CD4-positive, CD25-positive, alpha-beta regulatory T cell (primary cell): ENCODE data around the gene FBXW9. TPM values are rescaled to one million over a fixed set of nuclear protein-coding genes. Genes with fewer than 3 reads are reported as not detected.

Source experiments
- ATAC-seq, 2 donors: fragments of 150-1000 bp; cut with Tn5 transposase; one replicate each; pipeline ENCODE4 v1.10.0; 2021; ENCODE audit warnings: low read depth in 2 of 2, moderate number of reproducible peaks in 2 of 2, moderate library complexity in 1 of 2
- DNase-seq, 3 donors: peaks; one replicate each; pipeline versions ENCODE4 v3.0.0 to v3.0.0-alpha.2; 2012 to 2022; ENCODE audit warnings: mixed read lengths in 1 of 3
- H3K27ac ChIP-seq: one replicate; pipeline ENCODE4 v1.7.0; 2013; ENCODE audit warnings: mild to moderate bottlenecking, low read length; ENCODE audit not compliant: insufficient read depth, poor library complexity, severe bottlenecking
- H3K27me3 ChIP-seq: one replicate; pipeline ENCODE4 v1.7.0; 2013; ENCODE audit warnings: low read length; ENCODE audit not compliant: control insufficient read depth, insufficient read depth
- H3K36me3 ChIP-seq: one replicate; pipeline ENCODE4 v1.7.0; 2013; ENCODE audit warnings: mild to moderate bottlenecking, low read length, moderate library complexity; ENCODE audit not compliant: control insufficient read depth, insufficient read depth
- H3K4me1 ChIP-seq: 2 replicates; pipeline ENCODE4 v1.7.0; 2013; ENCODE audit warnings: mild to moderate bottlenecking, low read length; ENCODE audit not compliant: insufficient read depth, control insufficient read depth, poor library complexity, severe bottlenecking
- H3K4me3 ChIP-seq: one replicate; pipeline ENCODE4 v1.7.0; 2013; ENCODE audit warnings: low read depth, mild to moderate bottlenecking, low read length, moderate library complexity
- H3K9me3 ChIP-seq, 2 experiments: 1 replicate in 1 of 2; 2 replicates in 1 of 2; pipeline ENCODE4 v1.7.0; 2013; ENCODE audit warnings: low read length in 2 of 2, mild to moderate bottlenecking in 1 of 2, moderate library complexity in 1 of 2; ENCODE audit not compliant: control insufficient read depth in 2 of 2
- H3K27ac Mint-ChIP-seq, 3 donors: one replicate each; pipeline ENCODE4 v1.8.0; 2020 to 2022; ENCODE audit warnings: mild to moderate bottlenecking in 3 of 3, mixed read lengths in 3 of 3, moderate library complexity in 2 of 3
- H3K27me3 Mint-ChIP-seq: one replicate; pipeline ENCODE4 v1.8.0; 2022; ENCODE audit warnings: mild to moderate bottlenecking, mixed read lengths
- H3K36me3 Mint-ChIP-seq: one replicate; pipeline ENCODE4 v1.8.0; 2020; ENCODE audit warnings: mixed read lengths
- H3K4me1 Mint-ChIP-seq, 4 donors: one replicate each; pipeline ENCODE4 v1.8.0; 2020 to 2022; ENCODE audit warnings: mixed read lengths in 4 of 4, mild to moderate bottlenecking in 1 of 4
- H3K4me3 Mint-ChIP-seq, 4 donors: one replicate each; pipeline ENCODE4 v1.8.0; 2020 to 2022; ENCODE audit warnings: mild to moderate bottlenecking in 4 of 4, mixed read lengths in 4 of 4, moderate library complexity in 3 of 4
- H3K9me3 Mint-ChIP-seq, 7 donors: one replicate each; pipeline ENCODE4 v1.8.0; 2020 to 2022; ENCODE audit warnings: mixed read lengths in 7 of 7, mild to moderate bottlenecking in 3 of 7, moderate library complexity in 2 of 7
- polyA plus RNA-seq, 4 donors: library from polyadenylated mRNA; unstranded; fragments of 300-500 nt; fragmentation: Illumina TruSeq; gene quantifications; one replicate each; pipeline ENCODE4 v1.2.3, GENCODE V29; 2021
- total RNA-seq: library from RNA; stranded (reverse); gene quantifications from one replicate; pipeline ENCODE4 v1.2.3, GENCODE V29; 2022

FBXW9 gene
- total and polyA plus RNA-seq, 5 donors from 2014 or later: 1.7 to 8.1 (median 6.5) TPM

- H3K27me3 ChIP-seq: no peaks in the 10 kb centered on the region
- DNase-seq: no peak
- H3K27ac ChIP-seq: no peak overlapping the region
- Mint-ChIP-seq H3K4me3 (no peak overlapping the region), H3K4me1 (peaks cover 0 to 5% (median under 1%) of the 10 kb centered on the region in 4 donors), H3K27ac (no peak overlapping the region), H3K27me3 (no peaks in the 10 kb centered on the region), H3K36me3 (peaks cover 24% of the 10 kb centered on the region), H3K9me3 (peaks cover 0 to 1% (median 0%) of the 10 kb centered on the region in 7 donors)
- ATAC-seq: no peak
- H3K4me3 ChIP-seq: no peak overlapping the region
- no peaks in the 10 kb centered on the region for H3K9me3 ChIP-seq
- H3K4me1 ChIP-seq: no peaks in the 10 kb centered on the region
- H3K36me3 ChIP-seq: peaks cover 55% of the 10 kb centered on the region
Measured at GRCh38 chr19:12657966-12658365, 38.5 kb downstream of the FBXW9 start.

GRCh38 chr19:12656899-12657571 is 39.4 kb downstream of the FBXW9 start:
- H3K4me3 ChIP-seq: no peak overlapping the region
- DNase-seq (no peak), ATAC-seq (no peak)
- peak overlapping the region in 1 of 3 donors; percentile 60 for H3K27ac Mint-ChIP-seq
- H3K27me3 Mint-ChIP-seq: no peaks in the 10 kb centered on the region
- peaks cover 0 to 1% (median 0%) of the 10 kb centered on the region in 7 donors for H3K9me3 Mint-ChIP-seq
- H3K27ac ChIP-seq: no peak overlapping the region
- H3K4me3 Mint-ChIP-seq: no peak overlapping the region
- H3K4me1 Mint-ChIP-seq: peaks cover 0 to 5% (median under 1%) of the 10 kb centered on the region in 4 donors
- H3K27me3 ChIP-seq: no peaks in the 10 kb centered on the region
- peaks cover 24% of the 10 kb centered on the region for H3K36me3 Mint-ChIP-seq
- H3K9me3 ChIP-seq: no peaks in the 10 kb centered on the region
- peaks cover 52% of the 10 kb centered on the region for H3K36me3 ChIP-seq
- no peaks in the 10 kb centered on the region for H3K4me1 ChIP-seq

GRCh38 chr19:12655546-12655945 is 40.9 kb downstream of the FBXW9 start:
- DNase-seq (no peak), ATAC-seq (no peak)
- Histone ChIP-seq H3K9me3 (no peaks in the 10 kb centered on the region), H3K36me3 (peaks cover 45% of the 10 kb centered on the region), H3K27me3 (no peaks in the 10 kb centered on the region), H3K4me3 (no peak overlapping the region), H3K27ac (no peak overlapping the region), H3K4me1 (no peaks in the 10 kb centered on the region)
- Mint-ChIP-seq H3K9me3 (peaks cover 0 to 1% (median 0%) of the 10 kb centered on the region in 7 donors), H3K27me3 (no peaks in the 10 kb centered on the region), H3K4me1 (peaks cover 0 to 5% (median under 1%) of the 10 kb centered on the region in 4 donors), H3K4me3 (no peak overlapping the region), H3K27ac (peak overlapping the region in 2 of 3 donors; percentile 65 to 66), H3K36me3 (peaks cover 33% of the 10 kb centered on the region)

GRCh38 chr19:12652219-12652618 is 44.2 kb downstream of the FBXW9 start:
- Mint-ChIP-seq H3K4me1 (peaks cover 0 to 5% (median 0%) of the 10 kb centered on the region in 4 donors), H3K36me3 (peaks cover 28% of the 10 kb centered on the region), H3K4me3 (no peak overlapping the region), H3K27ac (no peak overlapping the region), H3K27me3 (no peaks in the 10 kb centered on the region), H3K9me3 (peaks cover 0 to 1% (median 0%) of the 10 kb centered on the region in 7 donors)
- Histone ChIP-seq H3K9me3 (no peaks in the 10 kb centered on the region), H3K4me1 (no peaks in the 10 kb centered on the region), H3K27ac (no peak overlapping the region), H3K36me3 (peaks cover 31% of the 10 kb centered on the region), H3K27me3 (no peaks in the 10 kb centered on the region), H3K4me3 (no peak overlapping the region)
- DNase-seq: no peak
- no peak for ATAC-seq

- Mint-ChIP-seq H3K4me1 (peaks cover 0 to under 1% (median 0%) of the 10 kb centered on the region in 4 donors), H3K4me3 (no peak overlapping the region), H3K9me3 (peaks cover 0 to 1% (median 0%) of the 10 kb centered on the region in 7 donors), H3K27me3 (no peaks in the 10 kb centered on the region), H3K27ac (no peak overlapping the region), H3K36me3 (peaks cover 17% of the 10 kb centered on the region)
- Histone ChIP-seq H3K27me3 (no peaks in the 10 kb centered on the region), H3K9me3 (no peaks in the 10 kb centered on the region), H3K4me1 (no peaks in the 10 kb centered on the region), H3K36me3 (peaks cover 15% of the 10 kb centered on the region), H3K4me3 (no peak overlapping the region), H3K27ac (no peak overlapping the region)
- ATAC-seq (no peak), DNase-seq (no peak)
Measured at GRCh38 chr19:12649941-12650340, 46.5 kb downstream of the FBXW9 start.

GRCh38 chr19:12648088-12648487 is 48.3 kb downstream of the FBXW9 start:
- Mint-ChIP-seq H3K4me1 (no peaks in the 10 kb centered on the region), H3K27ac (no peak overlapping the region), H3K27me3 (no peaks in the 10 kb centered on the region), H3K36me3 (peaks cover 14% of the 10 kb centered on the region), H3K9me3 (peaks cover 0 to 1% (median 0%) of the 10 kb centered on the region in 7 donors), H3K4me3 (no peak overlapping the region)
- no peaks in the 10 kb centered on the region for H3K4me1 ChIP-seq
- peaks cover 11% of the 10 kb centered on the region for H3K36me3 ChIP-seq
- no peaks in the 10 kb centered on the region for H3K27me3 ChIP-seq
- H3K9me3 ChIP-seq: no peaks in the 10 kb centered on the region
- no peak overlapping the region for H3K27ac ChIP-seq
- H3K4me3 ChIP-seq: no peak overlapping the region
- ATAC-seq: no peak
- DNase-seq: no peak

- H3K27ac Mint-ChIP-seq: no peak overlapping the region
- no peak overlapping the region for H3K27ac ChIP-seq
- H3K36me3 Mint-ChIP-seq: peaks cover 14% of the 10 kb centered on the region
- DNase-seq: no peak
- no peaks in the 10 kb centered on the region for H3K4me1 ChIP-seq
- no peak overlapping the region for H3K4me3 ChIP-seq
- H3K36me3 ChIP-seq: peaks cover 11% of the 10 kb centered on the region
- H3K9me3 ChIP-seq: no peaks in the 10 kb centered on the region
- H3K4me3 Mint-ChIP-seq: no peak overlapping the region
- no peaks in the 10 kb centered on the region for H3K4me1 Mint-ChIP-seq
- no peaks in the 10 kb centered on the region for H3K27me3 Mint-ChIP-seq
- no peak for ATAC-seq
- no peaks in the 10 kb centered on the region for H3K27me3 ChIP-seq
- peaks cover 0 to 1% (median 0%) of the 10 kb centered on the region in 7 donors for H3K9me3 Mint-ChIP-seq
Measured at GRCh38 chr19:12647490-12648071, 48.9 kb downstream of the FBXW9 start.

GRCh38 chr19:12647047-12647446 is 49.4 kb downstream of the FBXW9 start:
- Mint-ChIP-seq H3K9me3 (peaks cover 0 to 1% (median 0%) of the 10 kb centered on the region in 7 donors), H3K27ac (no peak overlapping the region), H3K4me1 (no peaks in the 10 kb centered on the region), H3K27me3 (no peaks in the 10 kb centered on the region), H3K4me3 (no peak overlapping the region), H3K36me3 (peaks cover 14% of the 10 kb centered on the region)
- no peak for ATAC-seq
- no peak overlapping the region for H3K4me3 ChIP-seq
- no peak for DNase-seq
- peaks cover 7% of the 10 kb centered on the region for H3K36me3 ChIP-seq
- H3K4me1 ChIP-seq: no peaks in the 10 kb centered on the region
- no peak overlapping the region for H3K27ac ChIP-seq
- H3K9me3 ChIP-seq: no peaks in the 10 kb centered on the region
- H3K27me3 ChIP-seq: no peaks in the 10 kb centered on the region
